PC-3 (cell line): ENCODE measurements around the gene SRGAP1.

Experiments used
- CTCF ChIP-seq: fragments of 300-600 bp; sonication (generic); conservative IDR thresholded peaks from 2 replicates; pipeline ENCODE4 v1.5.1; 2017; ENCODE audit warnings: antibody characterized with exemption, low read depth, mild to moderate bottlenecking, low read length
- EZH2 ChIP-seq: fragments of 300-600 bp; sonication (generic); IDR thresholded peaks from one replicate; pipeline ENCODE4 v1.6.1; 2017; ENCODE audit warnings: antibody characterized with exemption, mild to moderate bottlenecking, low read length; ENCODE audit not compliant: unreplicated experiment
- EZH2phosphoT487 ChIP-seq: fragments of 300-600 bp; sonication (generic); IDR thresholded peaks from 2 replicates; pipeline ENCODE4 v1.6.1; 2018; ENCODE audit warnings: mild to moderate bottlenecking, antibody characterized with exemption, low read length, borderline replicate concordance

GRCh38 chr12:63981343-63981742 is 136.8 kb downstream of the SRGAP1 start:
- TF ChIP-seq EZH2 (no peak), CTCF (no peak), EZH2phosphoT487 (no peak)
